KG1 (cell line): ENCODE measurements around the gene CEP72.
"Not testable (repeated sequence)": the region's sequence is repeated elsewhere in the genome, so short reads cannot be mapped to it uniquely, and the experiment has no call there.

Experiments
- DNase-seq: peaks from one replicate; lab custom pipeline; 2025; lab: John Stamatoyannopoulos, UW

The CEP72 gene

GRCh38 chr5:672329-673160 is 60.4 kb downstream of the CEP72 start:
- DNase-seq = no peak

- DNase-seq = no peak
Measured at GRCh38 chr5:673161-673830, 61.2 kb downstream of the CEP72 start.

GRCh38 chr5:673831-674629 is 61.9 kb downstream of the CEP72 start:
- DNase-seq = no peak

GRCh38 chr5:674630-675011 is 62.5 kb downstream of the CEP72 start:
- no peak for DNase-seq

GRCh38 chr5:675111-675870 is 63.2 kb downstream of the CEP72 start:
- no peak for DNase-seq

GRCh38 chr5:675871-676698 is 63.9 kb downstream of the CEP72 start:
- DNase-seq = no peak

GRCh38 chr5:676699-677076 is 64.5 kb downstream of the CEP72 start:
- DNase-seq = no peak

- no peak for DNase-seq
Measured at GRCh38 chr5:677131-678101, 65.3 kb downstream of the CEP72 start.

- DNase-seq = not testable (repeated sequence)
Measured at GRCh38 chr5:678521-678920, 66.4 kb downstream of the CEP72 start.

- not testable (repeated sequence) for DNase-seq
Measured at GRCh38 chr5:679166-679895, 67.2 kb downstream of the CEP72 start.

- DNase-seq = not testable (repeated sequence)
Measured at GRCh38 chr5:680118-680795, 68.1 kb downstream of the CEP72 start.

- DNase-seq = not testable (repeated sequence)
Measured at GRCh38 chr5:680836-681235, 68.7 kb downstream of the CEP72 start.

- DNase-seq = not testable (repeated sequence)
Measured at GRCh38 chr5:681317-682191, 69.4 kb downstream of the CEP72 start.

- not testable (repeated sequence) for DNase-seq
Measured at GRCh38 chr5:682216-682615, 70.1 kb downstream of the CEP72 start.

- DNase-seq = not testable (repeated sequence)
Measured at GRCh38 chr5:682651-683358, 70.7 kb downstream of the CEP72 start.

- DNase-seq = no peak
Measured at GRCh38 chr5:683551-684481, 71.7 kb downstream of the CEP72 start.
